ENCODE data around the gene IL1RAPL1.

DNA sequence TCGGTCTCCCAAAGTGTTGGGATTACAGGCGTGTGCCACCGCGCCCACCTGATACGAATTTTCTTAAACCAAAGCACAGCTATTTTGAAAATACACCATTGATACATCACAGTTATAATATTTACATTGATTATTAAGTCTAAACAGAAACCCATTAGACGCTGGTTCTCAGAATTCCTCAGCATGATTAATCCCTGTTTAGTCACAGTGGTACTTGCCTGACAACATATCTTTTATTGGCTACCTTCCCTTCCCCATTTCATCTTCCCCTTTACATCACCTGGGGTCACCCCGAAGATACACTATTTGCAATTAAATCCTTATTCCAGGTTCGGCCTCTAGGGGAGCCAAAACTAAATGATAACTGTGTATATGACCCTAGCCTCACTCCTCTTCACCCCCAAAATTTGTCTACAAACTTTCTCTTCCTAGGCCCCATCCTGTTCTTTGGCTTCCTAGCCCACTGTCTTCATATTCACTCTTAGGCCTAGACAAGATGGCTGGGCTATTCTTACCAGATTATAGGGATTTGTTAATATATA is 36.8 kb upstream of the IL1RAPL1 start:
- TF ChIP-seq CTCF (IDR thresholded peaks at IDR 0.05) (no peak), POLR2AphosphoS5 (IDR thresholded peaks at IDR 0.05) (no peak), POLR2A (IDR thresholded peaks at IDR 0.05) (no peak), EP300 (IDR thresholded peaks at IDR 0.05) (no peak)

All from suprapubic skin (tissue), 4 donors.